ENCODE data around the gene SYT2.

DNA sequence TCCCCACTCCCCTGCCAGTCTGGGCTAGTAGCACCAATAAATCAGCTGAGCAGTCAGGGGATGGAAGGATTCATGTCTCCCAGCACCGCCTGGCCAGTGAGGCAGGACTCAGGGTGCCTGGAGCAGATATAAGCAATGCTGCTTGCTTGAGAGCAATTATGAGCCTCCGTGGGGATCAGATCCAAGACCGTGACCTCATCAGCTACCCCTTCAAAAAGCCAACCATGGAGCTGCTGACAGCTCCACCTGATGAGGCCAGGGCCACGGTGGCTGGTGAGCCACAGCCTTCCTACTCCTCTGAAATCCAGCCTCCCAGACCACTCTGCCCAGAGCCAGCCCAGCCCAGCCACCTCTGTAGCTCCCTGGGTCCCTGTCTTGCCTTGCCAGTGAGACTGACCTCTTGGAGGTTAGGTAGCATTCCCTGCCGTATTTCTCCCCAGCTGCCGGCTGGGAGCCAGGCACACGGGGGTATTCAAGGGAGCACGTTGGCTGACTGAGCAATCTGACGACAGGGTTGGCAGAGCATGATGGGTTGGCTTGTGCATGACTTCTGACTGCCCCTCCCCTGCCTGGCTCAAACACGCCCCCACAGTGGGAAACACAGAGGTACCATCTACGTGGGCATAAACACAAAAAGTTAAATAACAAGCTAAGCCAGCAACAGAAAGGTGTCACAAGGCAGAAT is 28.4 kb downstream of the SYT2 start:
- TF ChIP-seq, protein P1, sequence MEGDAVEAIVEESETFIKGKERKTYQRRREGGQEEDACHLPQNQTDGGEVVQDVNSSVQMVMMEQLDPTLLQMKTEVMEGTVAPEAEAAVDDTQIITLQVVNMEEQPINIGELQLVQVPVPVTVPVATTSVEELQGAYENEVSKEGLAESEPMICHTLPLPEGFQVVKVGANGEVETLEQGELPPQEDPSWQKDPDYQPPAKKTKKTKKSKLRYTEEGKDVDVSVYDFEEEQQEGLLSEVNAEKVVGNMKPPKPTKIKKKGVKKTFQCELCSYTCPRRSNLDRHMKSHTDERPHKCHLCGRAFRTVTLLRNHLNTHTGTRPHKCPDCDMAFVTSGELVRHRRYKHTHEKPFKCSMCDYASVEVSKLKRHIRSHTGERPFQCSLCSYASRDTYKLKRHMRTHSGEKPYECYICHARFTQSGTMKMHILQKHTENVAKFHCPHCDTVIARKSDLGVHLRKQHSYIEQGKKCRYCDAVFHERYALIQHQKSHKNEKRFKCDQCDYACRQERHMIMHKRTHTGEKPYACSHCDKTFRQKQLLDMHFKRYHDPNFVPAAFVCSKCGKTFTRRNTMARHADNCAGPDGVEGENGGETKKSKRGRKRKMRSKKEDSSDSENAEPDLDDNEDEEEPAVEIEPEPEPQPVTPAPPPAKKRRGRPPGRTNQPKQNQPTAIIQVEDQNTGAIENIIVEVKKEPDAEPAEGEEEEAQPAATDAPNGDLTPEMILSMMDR (IDR thresholded peaks at IDR 0.05), result no peak
- TF ChIP-seq POLR2AphosphoS5 (IDR thresholded peaks at IDR 0.05), result no peak
- TF ChIP-seq EP300 (IDR thresholded peaks at IDR 0.05), result no peak

All from esophagus muscularis mucosa (tissue), 4 donors.